H9 (cell line): ENCODE data around the gene NEK5. TPM values are rescaled to one million over a fixed set of nuclear protein-coding genes. Genes with fewer than 3 reads are reported as not detected.

Experiments used
- DNase-seq: peaks from one replicate; pipeline ENCODE4 v3.0.0-alpha.2; 2017
- H2AFZ ChIP-seq: one replicate; pipeline ENCODE4 v1.6.1; 2013; ENCODE audit warnings: mild to moderate bottlenecking, low read length, control low read depth, moderate library complexity
- H2AK5ac ChIP-seq: 2 replicates; pipeline ENCODE4 v1.6.1; 2013; ENCODE audit warnings: low read length, control low read depth, mixed read lengths; ENCODE audit not compliant: insufficient read length
- H2BK120ac ChIP-seq: one replicate; pipeline ENCODE4 v1.6.1; 2013; ENCODE audit warnings: low read depth, mild to moderate bottlenecking, low read length, control low read depth, inconsistent platforms; ENCODE audit not compliant: poor library complexity, severe bottlenecking
- H2BK12ac ChIP-seq: 2 replicates; pipeline ENCODE4 v1.6.1; 2013; ENCODE audit warnings: low read length, control low read depth, mixed read lengths, low read depth; ENCODE audit not compliant: insufficient read length
- H2BK15ac ChIP-seq: 2 replicates; pipeline ENCODE4 v1.6.1; 2013; ENCODE audit warnings: low read depth, low read length, control low read depth
- H2BK20ac ChIP-seq: one replicate; pipeline ENCODE4 v1.6.1; 2013; ENCODE audit warnings: low read depth, mild to moderate bottlenecking, low read length, control low read depth, inconsistent platforms; ENCODE audit not compliant: poor library complexity, severe bottlenecking
- H2BK5ac ChIP-seq: 2 replicates; pipeline ENCODE4 v1.6.1; 2013; ENCODE audit warnings: low read length, control low read depth, mixed read lengths; ENCODE audit not compliant: insufficient read length
- H3K14ac ChIP-seq: 2 replicates; pipeline ENCODE4 v1.6.1; 2013; ENCODE audit warnings: low read length, control low read depth; ENCODE audit not compliant: insufficient read depth
- H3K18ac ChIP-seq: 2 replicates; pipeline ENCODE4 v1.6.1; 2013; ENCODE audit warnings: low read depth, mild to moderate bottlenecking, mixed read lengths, low read length, control low read depth; ENCODE audit not compliant: insufficient read length
- H3K23ac ChIP-seq: 2 replicates; pipeline ENCODE4 v1.6.1; 2013; ENCODE audit warnings: low read length, control low read depth, mixed read lengths, low read depth; ENCODE audit not compliant: insufficient read length
- H3K23me2 ChIP-seq: 2 replicates; pipeline ENCODE4 v1.6.1; 2013; ENCODE audit warnings: low read depth, mild to moderate bottlenecking, mixed read lengths, low read length, control low read depth; ENCODE audit not compliant: insufficient read length, poor library complexity, severe bottlenecking
- H3K27ac ChIP-seq: 2 replicates; pipeline ENCODE4 v1.5.1; 2013; ENCODE audit warnings: low read length, control low read depth, mixed read lengths, low read depth; ENCODE audit not compliant: insufficient read length
- H3K27me3 ChIP-seq: 2 replicates; pipeline ENCODE4 v1.6.1; 2013; ENCODE audit warnings: low read length, control low read depth, inconsistent platforms; ENCODE audit not compliant: insufficient read depth
- H3K4ac ChIP-seq: 2 replicates; pipeline ENCODE4 v1.6.1; 2013; ENCODE audit warnings: low read depth, mild to moderate bottlenecking, control low read depth, inconsistent platforms, low read length, moderate library complexity
- H3K4me1 ChIP-seq: 2 replicates; pipeline ENCODE4 v1.6.1; 2013; ENCODE audit warnings: low read length, control low read depth, inconsistent platforms; ENCODE audit not compliant: insufficient read depth
- H3K4me2 ChIP-seq: 2 replicates; pipeline ENCODE4 v1.6.1; 2013; ENCODE audit warnings: low read length, control low read depth, mixed read lengths; ENCODE audit not compliant: insufficient read length, insufficient read depth
- H3K56ac ChIP-seq: 2 replicates; pipeline ENCODE4 v1.6.1; 2013; ENCODE audit warnings: low read depth, mild to moderate bottlenecking, mixed read lengths, low read length, control low read depth; ENCODE audit not compliant: insufficient read length
- H3K79me1 ChIP-seq: 2 replicates; pipeline ENCODE4 v1.6.1; 2013; ENCODE audit warnings: low read depth, mild to moderate bottlenecking, moderate library complexity, low read length, control low read depth, inconsistent platforms; ENCODE audit not compliant: insufficient read depth, poor library complexity, severe bottlenecking
- H3K79me2 ChIP-seq: 2 replicates; pipeline ENCODE4 v1.6.1; 2013; ENCODE audit warnings: low read length, control low read depth, inconsistent platforms; ENCODE audit not compliant: insufficient read depth
- H3K9ac ChIP-seq: 2 replicates; pipeline ENCODE4 v1.6.1; 2013; ENCODE audit warnings: low read length, control low read depth, mixed read lengths; ENCODE audit not compliant: insufficient read length; ENCODE audit errors: extremely low read depth
- H3K9me3 ChIP-seq: one replicate; pipeline ENCODE4 v1.6.1; 2013; ENCODE audit warnings: low read depth, low read length, inconsistent platforms; ENCODE audit not compliant: control insufficient read depth
- H3T11ph ChIP-seq: one replicate; pipeline ENCODE4 v1.6.1; 2013; ENCODE audit warnings: mild to moderate bottlenecking, low read length, control low read depth, inconsistent platforms
- H4K20me1 ChIP-seq: one replicate; pipeline ENCODE4 v1.6.1; 2013; ENCODE audit not compliant: control insufficient read depth, insufficient read length, insufficient read depth
- H4K5ac ChIP-seq: 2 replicates; pipeline ENCODE4 v1.6.1; 2013; ENCODE audit warnings: low read depth, mild to moderate bottlenecking, mixed read lengths, low read length, control low read depth; ENCODE audit not compliant: insufficient read length
- H4K8ac ChIP-seq: replicated peaks from 2 replicates; pipeline ENCODE4 v1.6.1; 2013; ENCODE audit warnings: low read length, control low read depth, mixed read lengths, low read depth; ENCODE audit not compliant: insufficient read length
- H4K91ac ChIP-seq: 2 replicates; pipeline ENCODE4 v1.6.1; 2013; ENCODE audit warnings: low read depth, mild to moderate bottlenecking, moderate library complexity, mixed read lengths, low read length, control low read depth; ENCODE audit not compliant: insufficient read length
- H3K27ac Mint-ChIP-seq, 3 experiments: 2 replicates in 2 of 3; 3 replicates in 1 of 3; pipeline ENCODE4 v1.8.0; 2020 to 2021; ENCODE audit warnings: mixed read lengths in 3 of 3, mild to moderate bottlenecking in 1 of 3, moderate library complexity in 1 of 3
- H3K27me3 Mint-ChIP-seq: 2 replicates; pipeline ENCODE4 v1.8.0; 2021; ENCODE audit warnings: low read depth, mild to moderate bottlenecking, moderate library complexity, mixed read lengths
- H3K36me3 Mint-ChIP-seq, 3 experiments: 2 replicates in 2 of 3; 3 replicates in 1 of 3; pipeline ENCODE4 v1.8.0; 2020 to 2021; ENCODE audit warnings: low read depth in 3 of 3, mixed read lengths in 3 of 3; ENCODE audit not compliant: insufficient read depth in 1 of 3
- H3K4me1 Mint-ChIP-seq, 2 experiments: 2 replicates each; pipeline ENCODE4 v1.8.0; 2020; ENCODE audit warnings: mixed read lengths in 2 of 2
- H3K4me3 Mint-ChIP-seq, 2 experiments: 2 replicates in 1 of 2; 3 replicates in 1 of 2; pipeline ENCODE4 v1.8.0; 2020 to 2021; ENCODE audit warnings: mild to moderate bottlenecking in 2 of 2, mixed read lengths in 2 of 2, moderate library complexity in 1 of 2
- H3K9me3 Mint-ChIP-seq, 2 experiments: 2 replicates in 1 of 2; 3 replicates in 1 of 2; pipeline ENCODE4 v1.8.0; 2020; ENCODE audit warnings: mild to moderate bottlenecking in 2 of 2, mixed read lengths in 2 of 2, moderate library complexity in 1 of 2
- WGBS: extraction: QIAGEN DNeasy Blood & Tissue Kit; methylation state at CpG from one replicate; pipeline ENCODE4 v1.1.7; 2013; ENCODE audit warnings: missing lambda C conversion rate, low lambda C conversion rate, mixed read lengths; ENCODE audit not compliant: insufficient read length; ENCODE audit errors: extremely low coverage; 5-methylcytosine and 5-hydroxymethylcytosine counted together
- total RNA-seq: library from RNA; stranded (reverse); gene quantifications from 2 replicates; pipeline ENCODE4 v1.2.1, GENCODE V29; 2021
- TF ChIP-seq, protein P1 (sequence below): fragments of 200-600 bp; sonication (generic); conservative IDR thresholded peaks from 3 replicates; pipeline ENCODE4 v1.8.0; 2021; ENCODE audit warnings: antibody characterized with exemption, mild to moderate bottlenecking

The NEK5 gene
- total RNA-seq, 1 experiment from 2014 or later = 0.26 TPM

DNA sequence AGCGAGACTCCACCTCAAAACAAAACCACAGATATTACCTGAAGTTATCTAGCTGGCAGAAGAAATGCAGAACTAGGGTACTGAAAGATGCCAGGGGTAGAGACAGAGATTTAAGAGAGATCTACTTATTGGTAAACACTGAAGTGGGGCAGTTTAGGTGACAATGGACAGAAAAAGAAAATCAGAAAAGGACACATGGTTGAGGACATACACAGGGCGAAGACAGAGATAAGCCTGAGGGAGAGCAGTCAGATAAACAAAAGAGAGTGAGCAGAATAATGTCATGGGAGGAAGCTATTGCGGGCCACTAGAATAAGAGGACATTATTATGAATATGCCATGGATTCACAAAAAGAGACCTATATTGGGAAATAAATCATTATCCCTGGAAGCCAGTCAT is 3.3 kb downstream of the NEK5 start:
- Histone ChIP-seq H3K9me3 (no peaks in the 10 kb centered on the region), H3K4ac (no peak overlapping the region), H2AK5ac (no peak overlapping the region), H3K18ac (no peak overlapping the region), H3K9ac (no peak overlapping the region), H4K8ac (no peak overlapping the region), H3K79me2 (no peaks in the 10 kb centered on the region), H2BK12ac (no peak overlapping the region), H3T11ph (no peak overlapping the region), H2BK120ac (no peak overlapping the region), H3K23me2 (peaks cover 8% of the 10 kb centered on the region), H4K91ac (no peak overlapping the region), H3K4me1 (no peaks in the 10 kb centered on the region), H3K14ac (no peak overlapping the region), H4K20me1 (no peaks in the 10 kb centered on the region), H4K5ac (no peak overlapping the region), H3K23ac (no peak overlapping the region), H3K56ac (no peak overlapping the region), H3K4me2 (no peak overlapping the region), H3K27me3 (no peaks in the 10 kb centered on the region; the same call in 1 of the 2 replicates), H3K79me1 (no peaks in the 10 kb centered on the region), H3K27ac (no peak overlapping the region), H2BK5ac (no peak overlapping the region), H2BK15ac (no peak overlapping the region), H2BK20ac (no peak overlapping the region), H2AFZ (no peak overlapping the region)
- H3K9me3 Mint-ChIP-seq = no peaks in the 10 kb centered on the region
- peaks cover 0 to 2% (median 0%) of the 10 kb centered on the region in 3 experiments; a peak in 1 of 7 replicates for H3K36me3 Mint-ChIP-seq
- TF ChIP-seq, protein P1, sequence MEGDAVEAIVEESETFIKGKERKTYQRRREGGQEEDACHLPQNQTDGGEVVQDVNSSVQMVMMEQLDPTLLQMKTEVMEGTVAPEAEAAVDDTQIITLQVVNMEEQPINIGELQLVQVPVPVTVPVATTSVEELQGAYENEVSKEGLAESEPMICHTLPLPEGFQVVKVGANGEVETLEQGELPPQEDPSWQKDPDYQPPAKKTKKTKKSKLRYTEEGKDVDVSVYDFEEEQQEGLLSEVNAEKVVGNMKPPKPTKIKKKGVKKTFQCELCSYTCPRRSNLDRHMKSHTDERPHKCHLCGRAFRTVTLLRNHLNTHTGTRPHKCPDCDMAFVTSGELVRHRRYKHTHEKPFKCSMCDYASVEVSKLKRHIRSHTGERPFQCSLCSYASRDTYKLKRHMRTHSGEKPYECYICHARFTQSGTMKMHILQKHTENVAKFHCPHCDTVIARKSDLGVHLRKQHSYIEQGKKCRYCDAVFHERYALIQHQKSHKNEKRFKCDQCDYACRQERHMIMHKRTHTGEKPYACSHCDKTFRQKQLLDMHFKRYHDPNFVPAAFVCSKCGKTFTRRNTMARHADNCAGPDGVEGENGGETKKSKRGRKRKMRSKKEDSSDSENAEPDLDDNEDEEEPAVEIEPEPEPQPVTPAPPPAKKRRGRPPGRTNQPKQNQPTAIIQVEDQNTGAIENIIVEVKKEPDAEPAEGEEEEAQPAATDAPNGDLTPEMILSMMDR = no peak
- no peak overlapping the region for H3K27ac Mint-ChIP-seq
- no CpG with 5 or more reads among the region's 3 CpGs for WGBS
- H3K4me1 Mint-ChIP-seq = peaks cover 15 to 18% of the 10 kb centered on the region in 2 experiments
- peaks cover 16% of the 10 kb centered on the region for H3K27me3 Mint-ChIP-seq
- no peak overlapping the region; a peak in 1 of 5 replicates for H3K4me3 Mint-ChIP-seq
- DNase-seq = no peak
